ENCODE data around the gene CALR3. TPM values are rescaled to one million over a fixed set of nuclear protein-coding genes. Genes with fewer than 3 reads are reported as not detected.
"Not testable (repeated sequence)": the region's sequence is repeated elsewhere in the genome, so short reads cannot be mapped to it uniquely, and the experiment has no call there.

The CALR3 gene
- total and polyA plus RNA-seq, 4 donors, result 0.05 to 0.08 TPM; not detected in 2

GRCh38 chr19:16473875-16474392 lies 22.0 kb downstream of the CALR3 start:
- no peak overlapping the region for H3K27ac ChIP-seq (ENCODE audit: low read depth in 1 of 2, low read length in 2 of 2)
- WGBS, result 90% methylated on average over 13 of the region's 13 CpGs
- DNase-seq (ENCODE audit: low spot score), result no peak
- peaks cover 0 to 3% (median 0%) of the 10 kb centered on the region in 4 donors for H3K9me3 ChIP-seq (ENCODE audit: control insufficient read depth in 4 of 4, low read length in 3 of 4)
- no peak overlapping the region for H3K9ac ChIP-seq (ENCODE audit: low read depth in 1 of 2, low read length in 2 of 2)
- H3K4me1 ChIP-seq (ENCODE audit: control insufficient read depth in 4 of 4, insufficient read depth in 4 of 4, low read length in 3 of 4), result peaks cover 0 to 20% (median 17%) of the 10 kb centered on the region in 4 donors
- H3K4me3 ChIP-seq (ENCODE audit: low read depth in 1 of 3, low read length in 3 of 3), result no peak overlapping the region
- H3K36me3 ChIP-seq (ENCODE audit: control insufficient read depth in 4 of 4, insufficient read depth in 3 of 4, low read depth in 1 of 4, low read length in 3 of 4), result no peaks in the 10 kb centered on the region
- no peak for TF ChIP-seq JUND (IDR thresholded peaks at IDR 0.05)
- H3K27me3 ChIP-seq (ENCODE audit: control insufficient read depth in 4 of 4, insufficient read depth in 4 of 4, low read length in 3 of 4), result no peaks in the 10 kb centered on the region

GRCh38 chr19:16472992-16473391 lies 23.0 kb downstream of the CALR3 start:
- H3K9me3 ChIP-seq (ENCODE audit: control insufficient read depth in 4 of 4, low read length in 3 of 4), result peaks cover 0 to 3% (median 0%) of the 10 kb centered on the region in 4 donors
- peaks cover 0 to 20% (median 18%) of the 10 kb centered on the region in 4 donors for H3K4me1 ChIP-seq (ENCODE audit: control insufficient read depth in 4 of 4, insufficient read depth in 4 of 4, low read length in 3 of 4)
- no peak for DNase-seq (ENCODE audit: low spot score)
- WGBS, result 98% methylated on average over 2 of the region's 2 CpGs
- no peak overlapping the region for H3K4me3 ChIP-seq (ENCODE audit: low read depth in 1 of 3, low read length in 3 of 3)
- no peak overlapping the region for H3K9ac ChIP-seq (ENCODE audit: low read depth in 1 of 2, low read length in 2 of 2)
- TF ChIP-seq GABPA (IDR thresholded peaks at IDR 0.05 in 1 of 2, conservative IDR thresholded peaks at IDR 0.05 in 1 of 2), result no peak
- no peak for TF ChIP-seq YY1 (IDR thresholded peaks at IDR 0.05)
- TF ChIP-seq EGR1 (IDR thresholded peaks at IDR 0.05; ENCODE audit: low read depth in 2 of 2), result no peak
- no peak for TF ChIP-seq HNF4A (conservative IDR thresholded peaks at IDR 0.05)
- no peak for TF ChIP-seq FOXA1 (IDR thresholded peaks at IDR 0.05)
- TF ChIP-seq HNF4G (IDR thresholded peaks at IDR 0.05), result no peak
- TF ChIP-seq NR2F2 (IDR thresholded peaks at IDR 0.05), result no peak
- no peak for TF ChIP-seq RAD21 (IDR thresholded peaks at IDR 0.05)
- TF ChIP-seq CTCF (IDR thresholded peaks at IDR 0.05; ENCODE audit: low read depth, low read length, missing input control), result no peak
- no peak for TF ChIP-seq SP1 (IDR thresholded peaks at IDR 0.05)
- TF ChIP-seq FOXA2 (IDR thresholded peaks at IDR 0.05), result no peak
- no peak for TF ChIP-seq ATF3 (IDR thresholded peaks at IDR 0.05)
- no peak for TF ChIP-seq REST (IDR thresholded peaks at IDR 0.05)
- H3K27ac ChIP-seq (ENCODE audit: low read depth in 1 of 2, low read length in 2 of 2), result no peak overlapping the region
- no peaks in the 10 kb centered on the region for H3K36me3 ChIP-seq (ENCODE audit: control insufficient read depth in 4 of 4, insufficient read depth in 3 of 4, low read depth in 1 of 4, low read length in 3 of 4)
- H3K27me3 ChIP-seq (ENCODE audit: control insufficient read depth in 4 of 4, insufficient read depth in 4 of 4, low read length in 3 of 4), result no peaks in the 10 kb centered on the region

GRCh38 chr19:16472559-16472899 lies 23.4 kb downstream of the CALR3 start:
- WGBS, result 31% methylated on average over 2 of the region's 2 CpGs
- not testable (repeated sequence) for H3K9me3 ChIP-seq (ENCODE audit: control insufficient read depth in 4 of 4, low read length in 3 of 4); DNase-seq (ENCODE audit: low spot score); H3K36me3 ChIP-seq (ENCODE audit: control insufficient read depth in 4 of 4, insufficient read depth in 3 of 4, low read depth in 1 of 4, low read length in 3 of 4); H3K27me3 ChIP-seq (ENCODE audit: control insufficient read depth in 4 of 4, insufficient read depth in 4 of 4, low read length in 3 of 4)
- H3K4me1 ChIP-seq (ENCODE audit: control insufficient read depth in 4 of 4, insufficient read depth in 4 of 4, low read length in 3 of 4), result peaks cover 0 to 21% (median 19%) of the 10 kb centered on the region in 4 donors
- peak overlapping the region in 1 of 2 donors; percentile 68 for H3K9ac ChIP-seq (ENCODE audit: low read depth in 1 of 2, low read length in 2 of 2)
- H3K27ac ChIP-seq (ENCODE audit: low read depth in 1 of 2, low read length in 2 of 2), result peak overlapping the region; percentile 30 to 94
- peak overlapping the region in 2 of 3 donors; percentile 93 to 98 for H3K4me3 ChIP-seq (ENCODE audit: low read depth in 1 of 3, low read length in 3 of 3)
